Breast epithelium (tissue), 3 donors: ENCODE data around the gene RELL1.

Experiments used
- POLR2A ChIP-seq: fragments of 450-650 bp; IDR thresholded peaks from one replicate; pipeline ENCODE4 v1.6.1; 2016; ENCODE audit warnings: antibody characterized with exemption, mild to moderate bottlenecking, moderate library complexity
- POLR2AphosphoS5 ChIP-seq, 3 donors: sonication (generic); formaldehyde crosslinking; IDR thresholded peaks; one replicate each; pipeline ENCODE4 v1.6.1; 2017; ENCODE audit warnings: antibody characterized with exemption in 3 of 3
- TF ChIP-seq, protein P1 (sequence below), 3 donors: fragments of 450-650 bp; IDR thresholded peaks; one replicate each; pipeline ENCODE4 v1.5.1; 2016 to 2017; ENCODE audit warnings: antibody characterized with exemption in 3 of 3, mild to moderate bottlenecking in 3 of 3, moderate library complexity in 3 of 3

DNA sequence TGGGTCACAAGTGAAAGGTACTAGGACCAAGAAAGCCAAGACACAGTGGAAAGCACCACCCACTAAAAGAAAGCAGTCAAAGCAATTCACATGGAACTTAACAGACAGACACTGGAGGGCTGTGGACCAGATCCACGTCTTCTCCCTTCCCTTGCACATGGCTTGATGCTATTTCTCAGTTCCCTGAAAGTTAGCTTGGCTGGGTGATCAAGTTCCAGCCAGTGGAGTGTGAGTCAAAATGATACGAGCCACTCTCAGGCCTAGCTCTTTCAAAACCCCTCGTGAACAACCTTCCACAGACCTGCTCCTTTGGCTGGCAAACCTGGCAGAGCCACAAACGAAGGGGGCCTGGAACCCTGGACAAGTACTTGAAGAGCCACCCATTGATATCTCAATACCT lies 52.0 kb downstream of the RELL1 start:
- TF ChIP-seq, protein P1, sequence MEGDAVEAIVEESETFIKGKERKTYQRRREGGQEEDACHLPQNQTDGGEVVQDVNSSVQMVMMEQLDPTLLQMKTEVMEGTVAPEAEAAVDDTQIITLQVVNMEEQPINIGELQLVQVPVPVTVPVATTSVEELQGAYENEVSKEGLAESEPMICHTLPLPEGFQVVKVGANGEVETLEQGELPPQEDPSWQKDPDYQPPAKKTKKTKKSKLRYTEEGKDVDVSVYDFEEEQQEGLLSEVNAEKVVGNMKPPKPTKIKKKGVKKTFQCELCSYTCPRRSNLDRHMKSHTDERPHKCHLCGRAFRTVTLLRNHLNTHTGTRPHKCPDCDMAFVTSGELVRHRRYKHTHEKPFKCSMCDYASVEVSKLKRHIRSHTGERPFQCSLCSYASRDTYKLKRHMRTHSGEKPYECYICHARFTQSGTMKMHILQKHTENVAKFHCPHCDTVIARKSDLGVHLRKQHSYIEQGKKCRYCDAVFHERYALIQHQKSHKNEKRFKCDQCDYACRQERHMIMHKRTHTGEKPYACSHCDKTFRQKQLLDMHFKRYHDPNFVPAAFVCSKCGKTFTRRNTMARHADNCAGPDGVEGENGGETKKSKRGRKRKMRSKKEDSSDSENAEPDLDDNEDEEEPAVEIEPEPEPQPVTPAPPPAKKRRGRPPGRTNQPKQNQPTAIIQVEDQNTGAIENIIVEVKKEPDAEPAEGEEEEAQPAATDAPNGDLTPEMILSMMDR (IDR thresholded peaks at IDR 0.05), result no peak
- TF ChIP-seq POLR2A, result no peak
- no peak for TF ChIP-seq POLR2AphosphoS5 (IDR thresholded peaks at IDR 0.05)
